T-helper 22 cell (primary cell): ENCODE results near the gene MTHFR.

Experiments used
- DNase-seq: peaks from one replicate; pipeline ENCODE4 v3.0.0-alpha.2; 2020; ENCODE audit warnings: low read depth

The MTHFR gene

DNA sequence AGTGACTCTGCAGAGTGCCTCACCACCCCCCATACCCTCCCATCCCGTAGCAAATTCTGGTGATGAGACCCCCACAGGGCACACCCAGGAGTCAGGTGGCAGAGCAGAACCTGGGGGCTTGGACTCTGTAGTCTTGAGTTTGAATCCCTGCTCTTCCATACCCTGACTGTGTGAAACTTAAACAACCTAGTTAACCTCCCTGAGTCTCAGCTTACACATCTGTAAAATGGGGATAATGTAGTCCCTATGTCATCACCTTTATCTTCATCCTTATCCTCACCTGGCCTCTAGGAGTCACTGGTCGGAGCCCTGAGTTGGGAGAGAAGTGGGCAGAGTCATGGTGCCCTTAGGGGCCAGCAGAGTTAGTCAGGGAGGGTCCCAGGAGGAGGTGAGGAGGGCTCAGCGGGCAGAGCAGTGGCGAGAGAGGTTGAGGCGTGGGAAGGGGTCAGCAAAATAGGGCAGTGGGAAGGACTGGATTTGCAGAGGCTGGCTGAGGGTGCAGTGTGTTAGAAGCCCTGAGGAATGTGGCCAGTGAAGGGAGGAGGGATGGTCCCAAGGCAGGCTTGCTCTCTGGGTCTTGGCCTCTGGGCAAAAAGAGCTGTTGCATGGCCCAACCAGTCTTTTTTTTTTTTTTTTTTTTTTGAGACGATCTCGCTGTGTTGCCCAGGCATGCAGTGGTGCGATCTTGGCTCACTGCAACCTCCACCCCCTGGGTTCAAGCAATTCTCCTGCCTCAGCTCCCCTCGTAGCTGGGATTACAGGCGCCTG lies 25.2 kb downstream of the MTHFR start:
- DNase-seq, result no peak

DNA sequence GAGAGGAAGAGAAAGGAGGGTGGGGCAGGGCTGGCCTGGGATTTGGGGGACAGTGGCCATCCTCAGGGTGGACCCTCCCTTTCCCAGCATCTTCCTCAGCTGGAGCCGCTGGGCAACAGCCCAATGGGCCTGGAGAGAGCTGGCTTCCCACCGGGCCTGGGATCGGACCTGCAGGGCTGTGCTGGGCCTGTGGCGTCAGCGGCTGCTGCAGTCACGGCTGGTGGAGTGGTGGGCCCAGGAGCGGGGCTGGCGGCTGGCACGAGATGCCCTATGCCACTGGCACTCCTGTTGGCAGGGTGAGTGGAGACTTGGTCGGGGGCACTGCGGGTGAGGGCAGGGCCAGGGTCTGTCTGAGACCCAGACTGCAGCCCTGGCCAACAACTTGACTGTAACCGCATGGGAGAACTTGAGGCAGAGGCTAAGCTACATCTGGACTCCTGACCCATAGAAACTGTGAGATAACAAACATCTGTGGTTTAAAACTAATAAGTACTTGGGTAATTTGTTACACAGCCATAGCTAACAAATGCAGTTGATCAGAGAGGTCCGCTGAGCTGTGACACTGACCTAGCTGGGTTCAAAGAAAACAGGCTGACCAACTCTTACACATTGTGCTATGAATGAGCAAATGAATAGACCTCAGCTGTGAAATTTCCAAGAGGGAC lies 25.9 kb downstream of the MTHFR start:
- DNase-seq, result no peak

DNA sequence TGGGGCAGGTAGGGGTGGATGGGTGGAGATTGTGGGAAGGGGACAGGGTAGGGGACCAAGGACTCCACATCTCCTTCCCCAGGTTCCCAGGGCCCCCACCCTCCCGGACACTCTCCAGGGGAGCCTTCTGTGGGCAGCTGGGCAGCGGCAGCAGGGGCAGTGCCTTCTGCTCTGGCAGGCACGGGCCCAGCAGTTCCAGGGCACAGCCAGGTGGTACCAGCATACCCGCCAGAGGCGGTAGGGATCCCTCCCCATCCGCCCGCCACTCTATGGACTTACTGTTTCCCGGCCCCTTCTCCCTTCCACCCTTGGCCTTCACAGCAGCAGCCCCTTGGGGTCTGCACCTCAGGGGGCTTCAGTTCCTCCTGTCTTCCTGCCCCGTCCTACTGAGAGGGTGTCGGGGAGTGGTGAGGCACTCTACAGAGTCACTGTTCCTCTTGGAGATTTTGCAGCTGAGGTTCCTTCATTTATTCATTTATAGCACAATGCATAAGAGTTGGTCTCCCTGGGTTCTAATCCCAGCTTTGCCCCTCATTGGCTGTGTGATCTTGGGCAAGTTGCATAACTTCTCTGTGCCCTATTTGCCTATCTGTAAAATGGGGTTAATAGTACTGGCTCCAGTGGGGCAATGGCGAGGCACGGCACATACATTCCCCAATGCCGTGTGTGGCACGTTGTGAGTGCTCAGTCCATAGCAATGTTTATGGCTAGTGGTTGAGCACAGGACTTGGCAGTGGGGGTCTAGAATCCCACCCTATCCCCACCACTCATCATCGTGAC lies 26.7 kb downstream of the MTHFR start:
- DNase-seq, result no peak

DNA sequence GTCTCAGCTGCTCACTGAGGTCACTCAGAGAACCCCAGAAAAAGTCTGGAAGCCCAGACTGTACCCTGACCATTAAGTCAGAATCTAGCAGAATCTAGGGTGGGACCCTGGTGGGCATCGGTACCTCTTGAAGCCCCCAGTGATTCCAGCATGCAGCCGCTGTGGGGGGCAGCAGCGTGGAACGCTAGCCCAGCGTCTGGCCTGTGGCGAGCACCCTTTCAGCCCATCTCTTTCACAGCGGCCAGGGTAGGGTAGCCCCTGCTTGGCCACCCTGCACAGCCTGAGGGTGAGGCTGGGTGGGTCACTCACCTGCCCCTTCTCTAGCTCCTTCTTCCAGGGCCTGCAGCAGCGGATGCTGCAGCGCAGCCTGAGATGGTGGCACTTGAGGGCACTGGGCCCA lies 27.4 kb downstream of the MTHFR start:
- DNase-seq, result no peak

DNA sequence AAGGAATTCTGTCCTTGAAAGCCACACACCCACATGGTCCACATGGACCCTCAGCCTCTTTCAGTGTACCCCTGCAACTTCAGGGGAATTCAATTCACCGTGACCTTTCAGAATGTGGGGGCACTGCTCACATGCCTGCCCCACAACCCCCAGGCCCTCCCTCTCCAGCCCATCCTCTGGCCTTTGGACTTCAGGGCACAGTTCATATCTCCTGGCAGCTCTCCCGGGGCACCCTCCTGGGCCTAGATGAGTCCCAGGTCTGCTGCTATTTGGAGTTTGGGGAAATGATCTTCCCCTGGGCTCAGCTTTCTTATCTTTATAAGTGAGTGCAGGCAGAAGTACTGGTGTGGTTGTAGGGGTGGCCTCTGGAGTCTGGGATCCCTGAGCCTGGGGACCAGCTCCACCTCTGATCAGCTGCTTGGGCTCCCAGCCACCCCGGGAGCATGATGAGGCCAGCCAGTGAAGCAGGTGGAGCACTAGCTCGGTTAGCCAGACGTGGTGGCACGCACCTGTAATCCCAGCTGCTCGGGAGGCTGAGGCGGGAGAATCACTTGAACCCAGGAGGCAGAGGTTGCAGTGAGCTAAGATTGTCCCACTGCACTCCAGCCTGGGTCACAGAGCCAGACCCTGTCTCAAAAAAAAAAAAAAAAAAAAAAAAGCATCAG lies 28.0 kb downstream of the MTHFR start:
- DNase-seq, result no peak

DNA sequence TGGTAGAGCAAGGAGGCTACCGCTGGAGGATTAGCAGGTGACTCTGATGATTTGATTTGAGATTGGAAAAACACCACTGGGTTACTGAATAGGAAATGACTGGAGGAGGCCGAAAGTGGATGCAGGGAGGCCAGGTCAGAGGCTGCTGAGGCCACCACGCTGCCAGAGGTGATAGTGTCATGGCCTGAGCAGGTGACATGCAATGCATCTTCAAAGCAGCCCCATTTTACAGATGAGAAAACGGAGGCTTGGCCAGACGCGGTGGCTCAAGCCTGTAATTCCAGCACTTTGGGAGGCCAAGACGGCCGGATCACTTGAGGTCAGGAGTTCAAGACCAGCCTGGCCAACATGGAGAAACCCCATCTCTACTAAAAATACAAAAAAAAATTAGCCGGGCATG lies 31.0 kb downstream of the MTHFR start:
- DNase-seq, result no peak

DNA sequence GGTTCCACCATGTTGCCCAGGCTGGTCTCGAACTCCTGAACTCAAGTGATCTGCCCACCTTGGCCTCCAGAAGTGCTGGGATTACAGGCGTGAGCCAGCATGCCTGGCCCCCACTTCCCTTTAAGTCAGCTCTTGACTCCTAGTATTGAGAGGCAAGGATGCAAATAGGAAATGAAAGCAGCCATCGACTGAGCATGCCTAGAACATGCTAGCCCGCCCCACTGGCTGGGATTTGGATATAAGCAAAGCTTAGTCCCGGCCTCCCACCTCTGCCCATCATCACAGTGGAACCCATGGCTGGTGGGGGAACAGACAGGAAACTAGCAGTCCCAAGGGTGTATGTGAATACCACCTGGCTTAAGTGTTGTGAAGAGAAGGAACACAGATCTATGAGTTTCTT lies 33.3 kb downstream of the MTHFR start:
- DNase-seq, result no peak

DNA sequence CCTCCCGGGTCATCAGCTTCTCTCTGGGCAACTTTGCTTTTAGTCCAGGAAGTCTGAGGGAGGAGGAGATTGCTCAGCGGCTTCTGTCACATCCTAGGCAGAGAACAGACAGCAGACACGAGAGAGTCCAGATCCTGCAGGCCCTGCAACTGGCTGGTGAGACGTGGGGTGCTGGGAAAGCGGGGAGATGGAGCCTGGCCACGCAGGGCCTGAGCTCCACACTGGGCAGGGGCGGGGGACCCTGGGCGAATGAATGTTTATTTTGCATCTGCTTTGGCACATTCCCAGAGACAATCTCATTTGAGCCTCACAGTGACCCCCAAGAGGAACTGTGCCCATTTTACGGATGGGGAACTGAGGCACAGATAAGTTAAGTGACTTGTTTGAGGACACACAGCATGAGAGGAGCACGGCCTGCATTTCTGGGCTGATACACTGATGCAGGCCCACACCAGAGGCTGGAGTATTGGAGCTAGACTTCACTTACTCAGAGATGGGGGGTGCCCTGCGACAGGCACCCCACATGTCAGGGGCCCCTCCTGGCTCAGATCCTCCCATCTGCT lies 34.2 kb downstream of the MTHFR start:
- no peak for DNase-seq

DNA sequence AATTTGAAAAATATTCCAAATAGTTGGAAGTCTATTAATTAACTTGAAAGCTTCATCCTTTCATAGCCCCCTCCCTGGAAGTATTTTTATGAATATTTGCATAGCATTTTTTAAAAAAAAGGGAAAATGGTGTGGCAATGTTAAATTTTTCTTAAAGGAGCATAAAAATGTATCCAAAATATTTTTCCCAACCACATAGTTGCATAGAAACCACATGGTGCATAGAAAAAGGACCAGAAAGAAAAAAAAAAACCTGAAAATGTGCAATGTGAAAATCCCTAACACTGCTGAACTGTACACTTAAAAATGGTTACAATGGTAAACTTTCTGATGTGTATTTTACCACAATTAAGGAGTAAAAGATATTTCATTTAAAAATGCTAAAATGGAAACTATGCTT lies 35.8 kb downstream of the MTHFR start:
- no peak for DNase-seq

DNA sequence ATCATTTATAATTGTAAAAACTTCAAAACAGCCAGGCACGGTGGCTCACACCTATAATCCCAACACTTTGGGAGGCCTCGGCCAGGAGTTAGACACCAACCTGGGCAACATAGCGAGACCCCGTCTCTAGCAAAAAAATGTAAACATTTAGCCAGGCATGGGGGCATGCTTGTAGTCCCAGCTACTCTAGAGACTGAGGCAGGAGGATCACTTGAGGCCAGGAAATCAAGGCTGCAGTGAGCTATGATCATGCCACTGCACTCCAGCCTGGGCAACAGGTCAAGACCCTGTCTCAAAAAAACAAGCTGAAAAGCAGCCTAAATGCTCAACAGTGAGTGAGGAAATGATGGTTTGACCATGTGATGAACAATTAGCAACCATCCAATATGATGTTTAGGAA lies 36.5 kb downstream of the MTHFR start:
- DNase-seq, result no peak

DNA sequence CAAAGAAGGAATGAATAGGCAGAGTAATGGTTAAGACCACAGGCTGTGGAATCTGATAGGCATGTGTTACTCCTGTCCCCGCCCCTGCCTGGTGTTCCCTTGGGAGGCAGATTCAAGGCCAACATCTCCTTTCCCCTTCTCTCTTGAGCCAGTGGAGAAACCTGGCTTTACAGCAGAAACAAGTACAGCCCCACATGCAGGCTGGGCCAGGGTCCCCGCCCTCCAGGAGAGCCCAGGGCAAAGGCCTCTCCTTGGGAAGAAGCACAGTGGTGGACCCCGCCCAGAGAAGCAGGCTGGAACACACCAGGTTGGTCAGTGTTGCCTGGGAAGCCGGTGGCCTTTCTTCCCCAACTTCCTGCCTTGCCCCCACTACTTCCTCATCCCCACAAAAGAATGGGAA lies 36.9 kb downstream of the MTHFR start:
- no peak for DNase-seq

DNA sequence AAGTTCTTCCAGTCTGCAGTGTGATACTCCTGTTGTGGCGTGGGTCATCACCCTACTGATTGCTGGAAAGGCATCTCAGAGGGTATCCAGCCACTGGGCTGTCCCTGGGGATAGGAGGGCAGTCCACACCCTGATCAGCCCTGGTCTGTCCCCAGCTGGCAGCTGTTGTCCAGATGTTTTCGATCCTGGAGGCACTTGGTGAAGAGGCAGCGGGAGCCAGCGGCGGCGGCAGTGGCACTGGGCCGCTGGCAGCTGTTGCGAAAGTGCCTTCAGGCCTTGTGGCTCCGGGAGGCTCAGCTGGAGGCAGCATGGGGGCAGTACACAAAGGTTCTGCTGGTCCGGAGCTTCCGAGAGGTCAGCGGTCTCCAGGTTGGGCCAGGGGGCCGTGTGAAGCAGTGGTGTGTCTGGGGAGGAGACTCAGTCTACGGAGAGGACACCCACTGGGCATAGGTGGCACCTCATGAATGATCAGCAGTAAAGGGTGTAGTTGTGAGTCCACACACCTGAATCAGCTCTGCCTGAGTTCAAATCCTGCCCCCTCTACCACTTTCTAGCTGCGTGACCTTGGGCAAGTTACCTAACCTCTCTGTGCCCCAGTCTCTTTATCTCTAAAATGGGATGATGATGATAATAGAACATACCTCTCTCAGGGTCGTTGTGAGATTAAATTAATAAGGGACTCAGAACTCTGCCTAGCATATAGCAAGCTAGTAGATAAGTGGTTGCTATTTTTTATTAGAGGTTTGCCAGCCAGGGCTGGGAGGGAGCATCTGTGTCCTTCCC lies 37.7 kb downstream of the MTHFR start:
- DNase-seq, result no peak

DNA sequence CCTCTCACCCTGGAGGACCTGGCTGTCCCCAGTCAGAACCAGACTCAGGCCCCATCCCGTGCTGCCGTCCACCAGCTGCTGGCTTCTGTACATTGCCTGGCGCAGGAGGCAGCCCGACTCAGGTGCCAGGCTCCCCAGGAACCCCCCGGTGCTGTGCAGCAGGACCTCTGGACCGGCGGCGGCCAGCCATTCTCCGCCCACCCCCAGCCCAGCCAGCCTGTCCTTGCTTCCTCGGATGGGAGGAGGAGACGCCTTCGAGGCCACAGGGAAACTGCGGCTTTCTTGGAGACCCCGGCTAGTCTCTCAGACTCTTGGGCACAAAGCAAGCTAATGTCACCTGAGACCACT lies 39.4 kb downstream of the MTHFR start:
- no peak for DNase-seq

DNA sequence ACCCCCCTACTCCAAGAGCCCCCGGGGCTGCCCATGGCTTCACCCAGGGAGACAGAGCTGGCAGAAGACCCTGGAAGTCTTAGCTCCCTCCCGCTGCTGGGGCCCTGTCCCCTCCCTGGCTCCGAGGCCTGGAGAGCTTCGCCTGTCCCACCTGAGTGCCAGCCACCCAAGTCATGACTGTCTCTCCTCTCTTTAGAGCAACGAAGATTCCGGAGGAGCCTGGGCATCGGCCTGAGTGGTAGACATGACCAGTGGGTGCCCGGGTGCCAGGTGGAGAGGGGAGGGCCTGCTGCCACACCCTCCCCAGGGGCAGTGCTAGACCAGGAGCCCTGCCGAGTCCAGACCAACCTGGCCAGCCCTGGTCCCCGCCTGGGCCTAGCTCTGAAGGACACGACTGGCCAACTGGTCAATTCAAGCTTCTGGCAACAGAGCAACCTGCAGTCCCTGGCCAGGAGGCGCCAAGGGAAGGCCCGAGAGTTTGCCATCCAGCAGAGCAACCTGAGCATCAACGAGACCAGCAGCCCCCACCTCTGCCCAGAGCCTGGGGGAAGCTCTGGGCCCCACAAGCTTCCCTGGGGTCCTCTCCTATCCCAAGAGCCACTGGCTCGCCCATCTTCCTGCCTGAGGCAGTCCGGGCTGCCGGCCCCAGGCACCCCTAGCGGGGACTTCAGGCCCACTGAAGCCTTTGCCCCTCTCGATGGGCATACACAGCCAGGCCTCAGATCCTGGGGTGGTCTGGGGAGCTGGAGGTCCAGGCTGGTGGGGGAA lies 39.9 kb downstream of the MTHFR start:
- no peak for DNase-seq

DNA sequence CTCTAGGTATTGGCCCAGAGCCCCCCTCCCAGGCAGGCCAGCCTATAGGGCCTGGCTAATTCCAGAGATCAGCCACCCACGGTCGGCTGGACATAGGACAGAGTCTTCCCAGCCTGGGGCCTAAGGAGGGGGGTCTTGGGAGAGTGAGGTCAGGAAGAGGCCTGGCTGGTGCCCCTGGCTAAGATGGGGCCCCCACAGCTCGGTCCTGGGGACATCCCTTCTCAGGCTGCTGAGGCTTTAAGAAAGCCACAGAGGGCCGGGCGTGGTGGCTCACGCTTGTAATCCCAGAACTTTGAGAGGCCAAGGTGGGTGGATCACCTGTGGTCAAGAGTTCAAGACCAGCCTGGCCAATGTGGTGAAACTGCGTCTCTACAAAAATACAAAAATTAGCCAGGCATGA lies 41.2 kb downstream of the MTHFR start:
- no peak for DNase-seq

DNA sequence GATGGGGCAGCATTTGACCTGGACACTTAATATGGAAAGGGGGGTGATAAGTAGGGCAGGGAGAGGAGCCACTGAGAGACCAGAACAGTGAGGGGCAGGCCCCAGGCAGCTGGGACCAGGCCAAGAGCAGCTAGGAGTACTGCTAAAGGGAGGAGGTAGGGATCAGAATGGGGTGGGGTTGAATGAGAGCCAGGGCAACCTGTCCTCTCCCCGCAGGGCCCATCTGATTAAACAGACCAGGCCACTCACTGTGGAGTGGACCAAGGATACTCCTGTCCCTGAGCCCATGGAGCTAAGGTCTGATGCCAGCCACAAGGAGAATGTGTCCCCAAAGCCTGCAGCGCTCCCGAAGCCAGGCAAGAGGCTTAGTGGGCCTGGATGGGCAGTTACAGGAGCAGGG lies 41.6 kb downstream of the MTHFR start:
- no peak for DNase-seq

DNA sequence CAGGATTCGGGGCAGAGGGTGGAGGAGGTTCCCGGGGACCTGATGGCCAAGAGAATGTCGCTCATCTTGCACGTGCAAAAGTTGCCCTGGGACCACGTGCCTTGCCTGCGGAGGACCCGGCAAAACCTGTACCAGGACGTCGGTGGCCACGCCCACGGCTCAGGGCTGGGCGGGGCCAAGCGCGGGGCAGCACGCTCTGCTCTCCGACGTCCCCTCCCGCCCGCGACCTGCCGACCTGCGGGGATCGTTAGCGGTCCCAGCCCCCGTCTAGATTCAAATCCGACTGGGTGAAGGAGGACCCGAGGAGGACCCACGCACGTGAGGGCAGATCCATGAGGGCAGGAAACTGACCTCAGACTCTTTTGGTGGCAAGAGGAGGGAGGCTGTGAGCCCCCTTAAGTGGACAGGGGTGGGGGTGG lies 43.8 kb downstream of the MTHFR start, which contains the start of gene C1orf167:
Gene C1orf167 (plus strand): TSS at position 206 of the 419 bp plus-strand sequence. CDS start 2,208 bp downstream, outside the sequence.
- DNase-seq, result peak; percentile 6

DNA sequence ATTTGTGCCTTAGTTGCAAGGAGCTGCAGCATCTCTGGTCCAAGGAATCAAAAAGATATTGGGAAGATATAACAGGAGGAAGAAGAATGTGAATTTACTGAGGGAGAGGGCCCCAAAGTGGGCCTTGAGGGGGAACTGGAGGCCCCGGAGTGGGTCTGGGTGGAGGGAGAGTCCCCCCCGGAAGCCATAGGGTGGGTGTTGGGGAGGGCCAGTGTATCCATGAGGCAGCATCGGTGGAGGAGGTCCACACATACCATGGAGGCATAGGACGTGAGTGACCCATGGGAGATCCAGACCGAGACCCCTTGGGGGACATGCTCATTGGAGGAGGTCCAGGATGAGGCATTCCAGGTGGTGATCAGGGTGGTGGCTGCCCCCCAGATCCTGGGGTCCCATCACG lies 44.5 kb downstream of the MTHFR start:
- no peak for DNase-seq

DNA sequence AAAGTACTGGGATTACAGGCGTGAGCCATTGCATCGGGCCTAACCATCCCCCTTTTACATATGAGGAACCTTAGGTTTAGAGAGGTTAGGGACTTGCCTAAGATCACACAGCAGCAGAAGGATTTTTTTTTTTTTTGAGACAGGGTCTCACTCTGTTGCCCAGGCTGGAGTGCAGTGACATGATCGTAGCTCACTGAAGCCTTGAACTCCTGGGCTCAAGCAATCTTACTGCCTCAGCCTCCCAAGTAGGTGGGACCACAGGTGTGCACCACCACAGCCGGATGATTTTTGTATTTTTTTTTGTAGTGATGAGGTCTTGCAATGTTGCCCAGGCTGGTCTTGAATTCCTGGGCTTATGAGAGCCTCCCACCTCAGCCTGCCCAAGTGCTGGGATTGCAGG lies 46.0 kb downstream of the MTHFR start:
- DNase-seq, result no peak

DNA sequence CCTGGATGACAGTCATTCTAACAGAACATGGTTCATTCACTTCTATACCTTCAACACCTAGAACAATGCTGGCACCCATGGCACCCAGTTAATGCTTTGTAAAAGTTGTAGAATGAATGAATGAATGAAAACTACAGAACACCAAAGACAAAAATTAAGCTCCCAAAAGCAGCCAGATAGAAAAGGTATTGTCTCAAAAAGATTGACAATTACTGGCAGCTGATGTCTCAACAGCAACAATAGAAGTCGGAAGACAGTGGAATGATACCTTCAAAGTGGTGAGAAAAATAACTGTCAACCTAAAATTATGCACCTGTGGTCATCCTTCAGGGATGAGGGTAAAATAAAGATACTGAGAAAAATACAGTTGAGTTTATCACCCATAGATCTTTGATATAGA lies 48.7 kb downstream of the MTHFR start:
- DNase-seq, result no peak
